NCI-H2107 treated with DMSO at 0.1 percent for 48 hours (cell line): ENCODE results near the gene CNTNAP2.
"Not testable (repeated sequence)": the region's sequence is repeated elsewhere in the genome, so short reads cannot be mapped to it uniquely, and the experiment has no call there.

ENCODE experiments used
- DNase-seq: peaks from one replicate; lab custom pipeline; 2025; ENCODE audit not compliant: unreplicated experiment; lab: John Stamatoyannopoulos, UW

CNTNAP2 gene

GRCh38 chr7:147796581-147796980, 1680.0 kb downstream of the CNTNAP2 start:
- no peak for DNase-seq

- no peak for DNase-seq
Observed at GRCh38 chr7:147798001-147798400, 1681.4 kb downstream of the CNTNAP2 start.

- not testable (repeated sequence) for DNase-seq
Observed at GRCh38 chr7:147801762-147802161, 1685.2 kb downstream of the CNTNAP2 start.

- no peak for DNase-seq
Observed at GRCh38 chr7:147803151-147803550, 1686.5 kb downstream of the CNTNAP2 start.

- DNase-seq = peak; percentile 82
Observed at GRCh38 chr7:147803606-147804005, 1687.0 kb downstream of the CNTNAP2 start.

- no peak for DNase-seq
Observed at GRCh38 chr7:147804032-147804431, 1687.4 kb downstream of the CNTNAP2 start.

- DNase-seq = no peak
Observed at GRCh38 chr7:147805996-147806576, 1689.5 kb downstream of the CNTNAP2 start.

GRCh38 chr7:147809786-147810185, 1693.2 kb downstream of the CNTNAP2 start:
- DNase-seq = no peak

GRCh38 chr7:147810269-147810668, 1693.7 kb downstream of the CNTNAP2 start:
- DNase-seq = no peak

- no peak for DNase-seq
Observed at GRCh38 chr7:147811923-147812322, 1695.3 kb downstream of the CNTNAP2 start.

- DNase-seq = no peak
Observed at GRCh38 chr7:147813316-147813715, 1696.7 kb downstream of the CNTNAP2 start.

- DNase-seq = no peak
Observed at GRCh38 chr7:147818317-147818716, 1701.7 kb downstream of the CNTNAP2 start.

- DNase-seq = no peak
Observed at GRCh38 chr7:147824671-147825070, 1708.1 kb downstream of the CNTNAP2 start.

- no peak for DNase-seq
Observed at GRCh38 chr7:147829016-147829415, 1712.4 kb downstream of the CNTNAP2 start.

- no peak for DNase-seq
Observed at GRCh38 chr7:147833557-147833956, 1717.0 kb downstream of the CNTNAP2 start.

GRCh38 chr7:147833970-147834369, 1717.4 kb downstream of the CNTNAP2 start:
- DNase-seq = no peak

- no peak for DNase-seq
Observed at GRCh38 chr7:147852833-147853232, 1736.2 kb downstream of the CNTNAP2 start.

GRCh38 chr7:147857152-147858140, 1740.8 kb downstream of the CNTNAP2 start:
- no peak for DNase-seq

GRCh38 chr7:147858421-147858820, 1741.8 kb downstream of the CNTNAP2 start:
- no peak for DNase-seq

- DNase-seq = no peak
Observed at GRCh38 chr7:147859033-147859432, 1742.4 kb downstream of the CNTNAP2 start.

- no peak for DNase-seq
Observed at GRCh38 chr7:147859486-147859885, 1742.9 kb downstream of the CNTNAP2 start.

GRCh38 chr7:147861058-147861716, 1744.6 kb downstream of the CNTNAP2 start:
- no peak for DNase-seq
